Measurements from ENCODE around the gene IFT57. TPM values are rescaled to one million over a fixed set of nuclear protein-coding genes. Genes with fewer than 3 reads are reported as not detected.

Gene IFT57
- total RNA-seq, 1 donor from 2014 or later, result 23.1 TPM

DNA sequence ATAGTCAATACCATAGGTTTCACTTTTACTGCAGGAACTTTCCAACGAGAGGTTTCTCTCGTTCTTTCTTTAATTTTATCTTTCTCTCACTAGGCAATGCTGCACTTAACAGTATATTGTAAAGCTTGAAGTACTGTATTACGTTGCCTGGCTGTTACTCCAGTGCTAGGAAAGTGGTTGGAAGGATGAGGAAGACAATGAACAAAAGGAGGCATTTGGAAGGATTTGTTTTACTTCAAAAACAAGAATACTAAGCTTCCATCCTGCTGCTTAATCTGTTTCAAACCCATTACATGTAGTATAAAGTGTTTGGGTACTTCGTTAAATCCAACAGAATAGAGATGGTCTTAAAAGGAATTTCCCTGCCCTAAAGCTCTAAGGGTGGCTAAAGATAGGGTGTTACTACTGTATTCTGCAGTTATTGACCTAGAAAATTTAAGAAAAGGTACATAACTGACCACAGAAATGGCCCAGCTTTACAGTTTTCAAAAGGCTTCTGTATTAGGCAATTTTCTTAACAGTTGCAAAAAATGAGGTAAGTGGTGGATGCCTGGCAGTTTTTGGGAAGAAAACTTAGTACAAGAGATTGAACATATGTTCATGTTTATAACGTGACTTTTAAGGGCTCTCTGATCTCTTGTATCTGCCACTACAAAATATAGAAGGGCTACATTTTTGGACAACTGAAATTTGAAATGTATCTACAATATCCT lies 785 bp upstream of the IFT57 start:
- no peak for DNase-seq (ENCODE audit: low spot score)
- intact Hi-C loops (cut with DNase I), result loop anchor here (5.0 to 10.0 kb wide), 2 partner anchors 131 to 268 kb away; partner anchors contain the start of gene CD47

DNA sequence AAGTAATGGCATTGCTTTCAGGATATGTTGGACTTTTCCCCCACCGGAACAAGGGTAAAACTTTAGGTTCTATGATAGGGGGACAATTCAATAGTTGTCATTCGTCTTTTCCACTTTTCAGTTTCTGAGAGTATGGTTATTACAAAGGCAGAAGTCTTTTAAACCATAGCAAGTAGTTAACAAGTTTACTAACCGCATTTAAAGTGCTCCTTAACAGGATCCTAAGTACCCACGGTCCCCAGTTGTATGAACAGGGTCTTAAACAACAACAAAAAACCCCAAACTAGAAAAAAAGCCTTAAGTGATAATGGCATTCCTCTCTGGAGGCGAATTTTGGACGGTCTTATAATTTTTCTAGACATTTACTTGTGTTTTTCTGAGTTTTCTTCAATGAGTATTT lies 831 bp downstream of the IFT57 start:
- DNase-seq (ENCODE audit: low spot score), result no peak
- intact Hi-C loops (cut with DNase I), result loop anchor here (5.0 to 10.0 kb wide), 2 partner anchors 129 to 267 kb away; partner anchors contain the start of gene CD47

DNA sequence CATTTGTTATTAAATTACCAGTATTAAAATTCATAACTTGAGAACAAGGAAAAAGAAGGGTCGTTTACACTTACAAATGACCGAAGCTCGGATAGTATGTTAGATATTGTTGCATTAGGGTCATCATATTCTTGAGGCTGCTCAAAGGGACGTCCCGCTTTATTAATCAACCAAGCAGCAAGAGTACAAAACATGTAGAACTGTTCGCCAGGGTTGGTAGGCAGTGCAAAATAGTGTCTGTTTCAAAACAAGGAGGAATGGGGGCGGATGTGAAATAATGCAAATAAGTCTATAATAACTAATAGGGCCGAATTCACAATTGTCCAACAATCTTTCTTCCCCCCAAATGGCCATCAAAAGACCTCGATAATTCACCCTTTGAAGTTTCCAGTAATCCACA lies 2.9 kb downstream of the IFT57 start:
- intact Hi-C loops (cut with DNase I), result no loop called here
- DNase-seq (ENCODE audit: low spot score), result no peak

DNA sequence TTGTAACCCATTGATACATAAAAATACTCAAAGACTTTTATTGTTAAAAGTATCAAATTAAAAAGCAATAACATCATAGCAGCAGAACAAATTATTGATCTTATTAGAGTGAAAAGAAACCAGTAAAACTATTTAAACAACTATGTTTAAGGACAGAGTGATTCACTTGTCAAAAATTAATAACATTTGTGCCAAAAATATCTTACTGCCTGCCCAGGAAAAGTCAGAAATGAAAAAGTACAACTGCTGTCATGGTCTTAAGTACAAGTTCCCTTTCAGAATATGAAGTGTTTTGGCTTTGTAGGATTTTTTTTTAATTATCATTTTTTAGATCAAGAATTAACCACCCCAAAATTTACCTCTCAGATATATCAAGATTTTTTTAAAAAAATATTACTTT lies 3.4 kb downstream of the IFT57 start:
- intact Hi-C loops (cut with DNase I), result no loop called here
- no peak for DNase-seq (ENCODE audit: low spot score)

DNA sequence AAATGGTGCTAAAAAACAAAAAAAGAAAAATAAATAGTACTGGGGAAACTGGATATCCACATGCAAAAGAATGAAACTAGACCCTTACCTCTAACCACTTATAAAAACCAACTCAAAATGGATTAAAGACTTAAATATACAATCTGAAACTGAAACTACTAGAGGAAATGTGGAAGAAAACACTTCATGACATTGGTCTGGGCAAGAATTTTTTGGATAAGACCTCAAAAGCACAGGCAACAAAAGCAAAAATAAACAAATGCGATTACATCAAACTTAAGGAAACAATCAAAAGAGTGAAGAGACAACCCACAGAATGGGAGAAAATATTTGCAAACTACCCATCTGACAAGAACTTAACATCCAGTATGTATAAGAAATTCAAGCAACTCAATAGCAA lies 6.4 kb downstream of the IFT57 start:
- intact Hi-C loops (cut with DNase I), result no loop called here
- no peak for DNase-seq (ENCODE audit: low spot score)

DNA sequence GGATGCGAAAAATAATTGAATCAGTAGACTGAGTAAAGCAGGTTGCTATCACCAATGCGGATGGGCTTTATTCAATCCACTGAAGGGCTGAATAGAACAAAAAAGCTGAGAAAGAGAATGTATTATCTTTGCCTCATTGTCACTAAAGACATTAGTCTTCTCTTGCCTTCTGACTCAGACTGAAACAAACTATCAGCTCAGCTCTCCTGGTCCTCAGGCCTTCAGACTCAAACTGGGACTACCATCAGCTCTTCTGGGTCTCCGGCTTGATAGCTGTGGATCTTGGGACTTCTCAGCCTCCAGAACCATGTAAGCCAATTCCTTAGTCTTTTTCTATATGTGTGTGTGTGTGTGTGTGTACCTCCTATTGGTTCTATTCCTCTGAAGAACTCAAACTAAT lies 12.6 kb downstream of the IFT57 start:
- DNase-seq (ENCODE audit: low spot score), result no peak
- intact Hi-C loops (cut with DNase I), result no loop called here

DNA sequence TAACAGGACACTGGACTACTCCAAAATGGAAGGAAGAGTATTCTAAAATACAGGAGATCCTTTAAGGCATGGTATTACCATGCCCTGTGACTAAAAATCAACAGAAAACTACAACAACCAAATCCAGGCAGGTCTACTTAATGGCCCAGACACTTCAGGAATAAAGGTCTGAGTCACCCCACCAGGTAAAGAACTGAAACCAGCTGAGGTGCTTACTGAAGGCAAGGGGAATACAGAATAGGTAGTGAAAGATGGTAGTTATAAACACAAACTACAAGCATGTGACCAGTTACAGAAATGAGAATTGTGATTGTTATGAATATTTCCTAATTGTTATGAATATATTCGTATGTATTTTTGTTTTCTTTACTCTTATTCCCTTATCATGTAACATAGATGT lies 13.4 kb downstream of the IFT57 start:
- no peak for DNase-seq (ENCODE audit: low spot score)
- intact Hi-C loops (cut with DNase I), result no loop called here

DNA sequence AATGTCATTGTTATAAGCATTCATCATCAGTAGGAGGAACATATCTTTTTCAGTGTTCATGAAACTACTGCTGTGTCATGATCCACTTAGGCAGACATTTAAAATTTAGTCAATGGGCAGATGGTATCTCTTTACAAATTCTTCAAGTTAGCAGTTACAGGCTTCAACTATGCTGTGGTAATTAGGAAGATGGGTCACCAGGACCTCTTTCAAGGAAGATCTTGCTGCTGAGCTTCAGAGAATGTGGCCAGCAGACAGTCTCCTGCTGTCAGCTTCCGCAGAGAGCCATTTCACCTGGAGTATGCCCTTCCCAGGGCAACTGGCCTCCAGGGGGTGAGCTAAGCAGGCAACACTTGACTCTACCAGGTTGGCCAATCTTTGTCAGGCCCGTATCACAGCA lies 19.4 kb downstream of the IFT57 start:
- DNase-seq (ENCODE audit: low spot score), result no peak
- intact Hi-C loops (cut with DNase I), result no loop called here

DNA sequence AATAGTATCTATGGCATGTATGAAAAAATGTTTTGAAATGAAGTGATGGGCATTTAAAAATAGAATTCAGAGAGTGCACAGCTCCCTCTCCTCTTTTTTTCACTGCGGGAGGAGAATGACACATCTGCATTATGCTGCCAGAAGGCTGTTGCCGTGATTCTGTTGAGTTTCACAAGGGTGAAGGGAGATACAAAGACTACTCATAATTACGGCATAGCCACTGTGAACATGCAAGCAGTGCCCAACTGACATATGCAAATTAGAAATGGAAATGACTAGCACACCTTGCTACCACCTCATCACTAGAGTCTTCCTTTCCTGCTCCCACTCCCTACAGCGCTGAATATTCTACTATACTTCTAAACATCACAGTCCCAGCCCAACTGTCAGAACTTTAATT lies 20.1 kb downstream of the IFT57 start:
- intact Hi-C loops (cut with DNase I), result no loop called here
- DNase-seq (ENCODE audit: low spot score), result no peak

DNA sequence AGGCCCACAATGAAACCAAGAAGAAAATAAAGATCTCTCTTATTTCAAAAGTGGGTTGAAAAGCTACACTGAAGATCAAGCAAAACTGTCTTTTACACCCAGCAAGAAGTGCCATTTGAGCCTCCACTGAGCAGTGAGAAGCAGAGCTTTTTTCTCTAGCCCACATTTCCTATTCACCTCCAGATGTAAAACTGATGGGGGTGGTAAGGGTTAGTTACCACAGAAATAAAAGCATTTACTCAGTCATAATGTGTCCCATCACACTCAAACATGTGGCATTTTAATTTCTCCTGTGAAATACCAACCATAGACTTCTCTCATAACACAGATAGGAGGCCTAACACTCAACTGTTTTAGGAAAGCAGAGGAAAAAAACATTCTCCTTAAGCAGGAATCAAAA lies 21.0 kb downstream of the IFT57 start:
- no peak for DNase-seq (ENCODE audit: low spot score)
- intact Hi-C loops (cut with DNase I), result no loop called here

DNA sequence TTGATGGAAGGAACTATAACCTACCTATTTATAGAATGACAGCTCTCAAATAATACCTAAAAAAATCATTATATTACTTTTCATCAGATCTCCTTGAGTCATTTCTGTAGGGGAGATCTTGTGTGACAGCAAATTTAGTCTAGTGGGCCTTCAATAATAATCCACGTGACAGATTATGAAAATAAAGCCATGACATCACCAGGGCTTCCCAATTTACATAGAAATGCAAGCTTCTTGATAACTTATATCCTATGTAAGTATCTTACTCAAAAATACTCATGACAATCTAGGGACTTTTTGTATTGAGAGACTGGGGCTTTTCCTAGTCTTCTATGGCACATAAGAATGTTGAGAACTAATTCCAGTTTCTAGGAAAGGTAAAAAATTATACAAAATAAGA lies 21.6 kb downstream of the IFT57 start:
- DNase-seq (ENCODE audit: low spot score), result no peak
- intact Hi-C loops (cut with DNase I), result no loop called here

DNA sequence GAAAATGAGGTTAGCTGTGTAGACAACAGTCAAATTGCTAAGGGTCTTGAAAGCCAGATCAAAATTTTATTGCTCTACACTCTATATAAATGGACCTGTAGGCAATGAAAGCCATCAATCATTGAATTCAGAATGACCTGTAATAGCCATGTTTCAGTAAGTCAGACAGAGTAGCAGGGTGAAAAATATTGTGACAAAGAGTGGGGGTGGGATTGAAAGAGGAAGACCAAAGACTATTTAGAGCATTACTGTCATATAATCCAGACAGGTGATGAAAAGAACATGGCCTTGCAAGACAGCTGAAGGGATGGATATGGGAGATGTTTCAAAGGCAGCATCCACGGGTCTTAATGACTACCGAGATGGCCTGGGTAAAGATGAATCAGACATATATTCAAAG lies 22.2 kb downstream of the IFT57 start:
- intact Hi-C loops (cut with DNase I), result no loop called here
- DNase-seq (ENCODE audit: low spot score), result no peak

DNA sequence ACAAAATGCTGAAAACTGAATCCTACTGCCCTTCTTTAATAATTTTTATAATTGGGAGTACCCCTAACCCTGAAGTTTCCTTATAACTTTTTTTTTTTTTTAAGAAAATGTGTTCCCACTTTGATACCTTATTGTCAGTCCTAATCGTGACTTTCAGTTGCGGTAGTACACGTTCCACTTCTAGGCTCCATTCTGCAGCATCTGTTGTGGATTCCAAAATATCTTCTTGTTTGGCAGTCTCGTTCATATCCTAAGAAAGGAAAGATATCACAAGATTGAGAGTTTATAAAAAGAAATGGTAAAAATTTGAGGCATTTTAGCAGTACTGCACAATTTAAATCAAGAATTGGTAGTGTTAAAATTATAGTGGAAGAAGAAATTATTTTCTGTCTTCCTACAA lies 30.8 kb downstream of the IFT57 start:
- DNase-seq (ENCODE audit: low spot score), result no peak
- intact Hi-C loops (cut with DNase I), result no loop called here

DNA sequence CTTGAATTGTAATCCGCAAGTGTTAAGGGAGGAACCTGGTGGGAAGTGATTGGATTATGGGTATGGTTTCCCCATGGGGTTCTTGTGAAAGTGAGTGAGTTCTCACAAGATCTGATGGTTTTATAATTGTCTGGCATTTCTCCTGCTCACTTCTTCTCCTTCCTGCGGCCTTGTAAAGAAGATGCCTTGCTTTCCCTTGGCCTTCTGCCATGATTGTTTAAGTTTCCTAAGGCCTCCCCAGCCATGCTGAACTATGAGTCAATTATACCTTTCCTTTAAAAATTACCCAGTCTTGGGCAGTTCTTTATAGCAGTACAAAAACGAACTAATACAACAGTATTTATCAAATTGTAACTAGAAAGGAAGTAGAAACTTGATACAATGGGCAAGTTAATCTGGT lies 31.9 kb downstream of the IFT57 start:
- intact Hi-C loops (cut with DNase I), result no loop called here
- no peak for DNase-seq (ENCODE audit: low spot score)

DNA sequence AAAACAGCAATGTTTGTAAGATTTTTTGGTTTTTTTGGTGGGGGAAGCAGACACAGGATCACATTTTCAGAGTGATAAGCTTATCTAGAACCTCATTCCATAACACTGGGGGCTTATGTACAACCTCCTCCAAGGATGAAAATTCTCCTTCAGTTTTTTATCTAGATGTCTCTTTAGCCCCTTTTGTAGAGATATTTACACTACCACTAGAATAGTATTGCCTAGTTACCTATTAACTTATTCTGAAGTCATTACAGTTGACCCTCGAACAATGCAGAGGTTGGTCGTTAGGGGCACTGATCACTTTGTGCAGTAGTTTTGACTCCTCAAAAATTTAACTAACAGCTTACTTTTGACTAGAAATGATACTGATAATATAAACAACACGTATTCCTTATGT lies 32.8 kb downstream of the IFT57 start:
- no peak for DNase-seq (ENCODE audit: low spot score)
- intact Hi-C loops (cut with DNase I), result no loop called here

DNA sequence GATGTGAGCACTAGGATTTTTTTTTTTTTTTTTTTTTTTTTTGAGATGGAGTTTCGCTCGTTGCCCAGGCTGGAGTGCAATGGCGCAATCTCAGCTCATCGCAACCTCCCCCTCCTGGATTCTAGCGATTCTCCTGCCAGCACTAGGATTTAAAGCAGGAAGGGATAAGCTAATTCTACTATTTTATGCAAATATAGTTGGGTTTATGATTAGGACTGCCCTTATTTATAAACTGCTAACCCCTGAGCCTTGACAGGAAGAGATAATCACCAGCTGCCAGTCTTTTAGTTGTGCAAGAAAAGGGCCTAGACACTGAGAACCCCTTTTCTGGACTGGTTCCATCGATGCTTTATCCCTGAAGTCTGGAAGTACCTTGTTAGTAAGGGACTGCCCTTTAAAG lies 36.7 kb downstream of the IFT57 start:
- DNase-seq (ENCODE audit: low spot score), result no peak
- intact Hi-C loops (cut with DNase I), result no loop called here

DNA sequence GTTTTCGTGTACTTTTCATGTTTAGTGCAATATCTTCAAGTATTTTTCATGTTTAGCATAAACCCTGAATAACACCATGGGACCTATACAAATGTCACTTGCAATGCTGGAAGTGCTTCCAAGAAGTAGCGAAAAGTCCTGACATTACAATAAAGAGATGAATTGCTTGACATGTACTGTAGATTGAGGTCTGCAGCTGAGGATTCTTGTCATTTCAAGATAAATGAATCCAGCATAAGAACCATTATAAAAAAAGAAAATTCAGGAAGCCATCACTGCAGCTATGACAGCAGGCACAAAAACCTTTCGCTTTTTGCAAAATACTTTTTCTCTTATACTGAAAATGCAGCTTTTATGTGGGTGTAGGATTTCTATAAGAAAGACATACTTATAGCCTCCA lies 37.4 kb downstream of the IFT57 start:
- no peak for DNase-seq (ENCODE audit: low spot score)
- intact Hi-C loops (cut with DNase I), result no loop called here

DNA sequence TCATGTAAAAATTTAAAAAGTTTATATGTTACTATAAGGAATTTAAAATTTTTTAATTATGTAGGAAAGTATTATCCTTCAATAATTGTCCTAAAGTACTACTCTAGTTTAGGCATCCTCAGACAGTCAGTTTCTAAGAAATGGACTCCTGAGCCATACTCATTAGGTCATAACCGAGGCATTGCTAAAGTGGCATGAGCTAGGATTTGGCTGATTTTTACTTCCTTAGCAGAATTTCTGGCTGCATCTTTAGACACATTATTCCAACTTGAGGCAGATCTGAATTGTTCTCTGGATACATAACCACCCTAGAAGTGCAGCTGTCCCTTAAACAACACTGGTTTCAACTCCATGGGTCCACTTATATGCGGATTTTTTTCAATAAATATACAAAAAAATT lies 38.3 kb downstream of the IFT57 start:
- intact Hi-C loops (cut with DNase I), result no loop called here
- no peak for DNase-seq (ENCODE audit: low spot score)

DNA sequence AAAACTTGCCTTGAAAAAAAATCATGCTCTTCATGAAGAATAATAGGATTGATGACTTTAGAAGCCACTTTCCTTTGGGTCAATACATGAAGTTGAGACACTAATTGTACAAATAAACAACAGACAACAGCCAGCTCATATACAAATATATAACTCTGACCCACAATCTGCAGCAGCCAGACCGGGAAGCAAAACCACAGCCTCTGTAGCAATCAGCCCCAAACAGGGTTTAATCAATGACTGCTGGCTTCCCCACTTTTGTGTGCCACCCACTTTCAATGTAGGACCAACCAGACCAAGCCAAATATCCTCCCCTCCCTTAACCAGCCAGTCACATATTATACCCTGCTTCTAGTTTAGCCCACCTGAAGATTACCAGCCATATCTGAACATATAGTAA lies 39.0 kb downstream of the IFT57 start:
- intact Hi-C loops (cut with DNase I), result no loop called here
- DNase-seq (ENCODE audit: low spot score), result no peak

DNA sequence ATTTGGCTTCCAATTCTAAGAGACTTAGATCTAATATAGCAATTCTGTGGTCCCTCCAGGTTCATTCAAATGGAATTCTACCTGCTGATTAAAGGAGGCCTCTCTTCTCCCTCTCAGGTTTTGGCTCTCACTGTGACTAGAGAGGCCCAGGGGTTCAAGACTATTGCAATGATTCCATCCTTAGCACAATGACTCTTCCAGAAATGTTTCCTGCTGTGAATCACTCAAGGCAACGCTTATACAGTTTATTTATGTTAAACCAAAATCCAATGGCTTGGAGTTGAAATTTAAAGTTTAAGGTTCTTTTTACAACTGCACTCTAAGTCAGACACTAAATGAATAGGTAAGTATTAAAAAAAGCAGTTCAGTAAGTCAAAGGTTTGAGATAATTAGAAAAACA lies 39.9 kb downstream of the IFT57 start:
- DNase-seq (ENCODE audit: low spot score), result no peak
- intact Hi-C loops (cut with DNase I), result no loop called here

DNA sequence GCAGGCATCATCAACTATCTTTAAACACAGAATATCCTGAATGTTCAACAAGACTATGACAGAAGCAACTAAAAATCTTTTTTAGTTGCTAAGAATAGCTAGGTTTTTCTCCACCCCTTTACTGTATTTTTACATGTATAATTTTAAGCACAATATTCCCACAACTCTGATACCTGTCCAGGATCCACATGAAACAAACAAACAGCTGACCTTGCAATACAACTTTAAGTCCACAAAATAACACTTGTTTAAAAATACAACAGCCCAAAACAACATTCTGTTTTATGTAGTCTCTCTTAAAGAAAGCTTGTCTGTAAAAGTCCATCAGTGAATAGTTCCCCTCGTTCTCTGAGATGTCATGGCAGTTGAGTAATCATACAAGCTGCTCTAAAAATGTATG lies 41.1 kb downstream of the IFT57 start:
- intact Hi-C loops (cut with DNase I), result no loop called here
- no peak for DNase-seq (ENCODE audit: low spot score)

DNA sequence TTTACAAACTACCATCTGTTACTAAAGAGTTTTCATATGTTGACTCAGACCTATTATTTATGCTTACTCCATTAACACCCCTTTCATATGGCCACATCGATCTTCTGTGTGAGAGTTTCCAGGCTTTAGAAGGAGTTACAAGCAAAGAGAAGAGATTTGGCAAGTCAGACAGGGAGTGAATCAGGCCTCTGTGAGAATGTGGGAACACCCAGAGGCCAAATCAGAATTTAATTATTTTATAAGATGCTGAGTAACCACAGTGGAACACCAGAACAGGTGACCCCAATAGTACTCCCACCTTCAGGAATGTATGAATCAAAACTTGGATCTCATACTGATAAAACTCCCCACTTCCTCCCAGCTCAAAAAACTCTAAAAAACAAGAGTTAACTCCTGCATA lies 42.0 kb downstream of the IFT57 start:
- intact Hi-C loops (cut with DNase I), result no loop called here
- no peak for DNase-seq (ENCODE audit: low spot score)

Data from cardiac septum (tissue), 1 donor.